Neural progenitor cell (in vitro differentiated cells): Measurements from ENCODE around the gene PHYHD1. TPM values are rescaled to one million over a fixed set of nuclear protein-coding genes. Genes with fewer than 3 reads are reported as not detected.

Source experiments
- DNase-seq: peaks from one replicate; pipeline ENCODE4 v3.0.0-alpha.2; 2016; ENCODE audit warnings: low spot score
- H2AFZ ChIP-seq: fragments of 200-600 bp; sonication (generic); replicated peaks from 2 replicates; pipeline ENCODE4 v1.6.1; 2016; ENCODE audit warnings: antibody characterized with exemption
- H3F3A ChIP-seq: fragments of 200-600 bp; sonication (generic); 2 replicates; pipeline ENCODE4 v1.6.1; 2016; ENCODE audit warnings: antibody characterized with exemption, low read depth
- H3K27ac ChIP-seq: fragments of 200-600 bp; sonication (generic); 2 replicates; pipeline ENCODE4 v1.5.1; 2016; ENCODE audit warnings: mild to moderate bottlenecking
- H3K27me3 ChIP-seq: fragments of 200-600 bp; sonication (generic); 2 replicates; pipeline ENCODE4 v1.6.1; 2016; ENCODE audit warnings: mild to moderate bottlenecking, moderate library complexity
- H3K36me3 ChIP-seq: fragments of 200-600 bp; sonication (generic); 2 replicates; pipeline ENCODE4 v1.5.1; 2016
- H3K4me1 ChIP-seq: fragments of 200-600 bp; sonication (generic); 2 replicates; pipeline ENCODE4 v1.6.1; 2016; ENCODE audit warnings: mixed run types
- H3K4me2 ChIP-seq: fragments of 200-600 bp; sonication (generic); 2 replicates; pipeline ENCODE4 v1.6.1; 2016
- H3K4me3 ChIP-seq: fragments of 200-600 bp; sonication (generic); 2 replicates; pipeline ENCODE4 v1.5.1; 2016
- H3K79me2 ChIP-seq: fragments of 200-600 bp; sonication (generic); 2 replicates; pipeline ENCODE4 v1.6.1; 2016; ENCODE audit warnings: low read depth
- H3K9ac ChIP-seq: fragments of 200-600 bp; sonication (generic); 2 replicates; pipeline ENCODE4 v1.6.1; 2016
- H3K9me3 ChIP-seq: fragments of 200-600 bp; sonication (generic); 2 replicates; pipeline ENCODE4 v1.5.1; 2016; ENCODE audit warnings: low read depth
- H4K20me1 ChIP-seq: fragments of 200-600 bp; sonication (generic); 2 replicates; pipeline ENCODE4 v1.6.1; 2016; ENCODE audit warnings: low read depth
- H3K27ac Mint-ChIP-seq: 3 replicates; pipeline ENCODE4 v1.8.0; 2021; ENCODE audit warnings: mixed read lengths
- H3K27me3 Mint-ChIP-seq: 2 replicates; pipeline ENCODE4 v1.8.0; 2022; ENCODE audit warnings: low read depth, mild to moderate bottlenecking, inconsistent platforms, moderate library complexity, mixed read lengths; ENCODE audit not compliant: insufficient read depth
- H3K36me3 Mint-ChIP-seq: 3 replicates; pipeline ENCODE4 v1.8.0; 2021; ENCODE audit warnings: mixed read lengths
- H3K4me1 Mint-ChIP-seq: 3 replicates; pipeline ENCODE4 v1.8.0; 2021; ENCODE audit warnings: mixed read lengths
- H3K4me3 Mint-ChIP-seq: 3 replicates; pipeline ENCODE4 v1.8.0; 2021; ENCODE audit warnings: mild to moderate bottlenecking, moderate library complexity, mixed read lengths
- H3K9me3 Mint-ChIP-seq: 3 replicates; pipeline ENCODE4 v1.8.0; 2020; ENCODE audit warnings: mixed read lengths
- EZH2 ChIP-seq: fragments of 200-600 bp; sonication (generic); IDR thresholded peaks from 2 replicates; pipeline ENCODE4 v1.6.1; 2017; ENCODE audit warnings: antibody characterized with exemption, mild to moderate bottlenecking, moderate library complexity
- EZH2phosphoT487 ChIP-seq: fragments of 200-600 bp; sonication (generic); IDR thresholded peaks from 2 replicates; pipeline ENCODE4 v1.6.1; 2017; ENCODE audit warnings: antibody characterized with exemption
- total RNA-seq: library from RNA; depleted of rRNA; stranded (reverse); fragments of >200 nt; gene quantifications from 2 replicates; pipeline ENCODE4 v1.2.3, GENCODE V29; 2015; ENCODE audit warnings: low replicate concordance
- TF ChIP-seq, protein P1 (sequence below): fragments of 200-600 bp; sonication (generic); IDR thresholded peaks from 2 replicates; pipeline ENCODE4 v1.5.1; 2017; ENCODE audit warnings: antibody characterized with exemption, mild to moderate bottlenecking

Gene PHYHD1
- total RNA-seq, 1 donor from 2014 or later, result 15.2 TPM

GRCh38 chr9:128913995-128914772 lies 6.6 kb upstream of the PHYHD1 start:
- Histone ChIP-seq H4K20me1 (peaks cover 32% of the 10 kb centered on the region), H3K36me3 (no peaks in the 10 kb centered on the region), H3K9me3 (no peaks in the 10 kb centered on the region), H3K4me1 (peaks cover 16% of the 10 kb centered on the region), H3K4me3 (no peak overlapping the region), H3F3A (no peaks in the 10 kb centered on the region), H3K79me2 (peaks cover 11% of the 10 kb centered on the region), H2AFZ (no peak overlapping the region), H3K27ac (no peak overlapping the region), H3K27me3 (no peaks in the 10 kb centered on the region), H3K9ac (no peak overlapping the region), H3K4me2 (no peak overlapping the region)
- peaks cover 17% of the 10 kb centered on the region for H3K36me3 Mint-ChIP-seq
- DNase-seq, result no peak
- H3K4me3 Mint-ChIP-seq, result no peak overlapping the region
- peaks cover 19% of the 10 kb centered on the region for H3K4me1 Mint-ChIP-seq
- TF ChIP-seq EZH2 (no peak), EZH2phosphoT487 (no peak)
- TF ChIP-seq, protein P1, sequence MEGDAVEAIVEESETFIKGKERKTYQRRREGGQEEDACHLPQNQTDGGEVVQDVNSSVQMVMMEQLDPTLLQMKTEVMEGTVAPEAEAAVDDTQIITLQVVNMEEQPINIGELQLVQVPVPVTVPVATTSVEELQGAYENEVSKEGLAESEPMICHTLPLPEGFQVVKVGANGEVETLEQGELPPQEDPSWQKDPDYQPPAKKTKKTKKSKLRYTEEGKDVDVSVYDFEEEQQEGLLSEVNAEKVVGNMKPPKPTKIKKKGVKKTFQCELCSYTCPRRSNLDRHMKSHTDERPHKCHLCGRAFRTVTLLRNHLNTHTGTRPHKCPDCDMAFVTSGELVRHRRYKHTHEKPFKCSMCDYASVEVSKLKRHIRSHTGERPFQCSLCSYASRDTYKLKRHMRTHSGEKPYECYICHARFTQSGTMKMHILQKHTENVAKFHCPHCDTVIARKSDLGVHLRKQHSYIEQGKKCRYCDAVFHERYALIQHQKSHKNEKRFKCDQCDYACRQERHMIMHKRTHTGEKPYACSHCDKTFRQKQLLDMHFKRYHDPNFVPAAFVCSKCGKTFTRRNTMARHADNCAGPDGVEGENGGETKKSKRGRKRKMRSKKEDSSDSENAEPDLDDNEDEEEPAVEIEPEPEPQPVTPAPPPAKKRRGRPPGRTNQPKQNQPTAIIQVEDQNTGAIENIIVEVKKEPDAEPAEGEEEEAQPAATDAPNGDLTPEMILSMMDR, result no peak
- H3K27ac Mint-ChIP-seq, result no peak overlapping the region
- no peaks in the 10 kb centered on the region for H3K9me3 Mint-ChIP-seq
- peaks cover 4% of the 10 kb centered on the region for H3K27me3 Mint-ChIP-seq

- peaks cover 16% of the 10 kb centered on the region for H3K36me3 Mint-ChIP-seq
- peaks cover 23% of the 10 kb centered on the region for H3K4me1 Mint-ChIP-seq
- Histone ChIP-seq H3K4me2 (no peak overlapping the region), H4K20me1 (peaks cover 13% of the 10 kb centered on the region), H3K9me3 (no peaks in the 10 kb centered on the region), H3K27me3 (no peaks in the 10 kb centered on the region), H3K79me2 (peaks cover 11% of the 10 kb centered on the region), H3K36me3 (no peaks in the 10 kb centered on the region), H3K4me3 (no peak overlapping the region), H2AFZ (no peak overlapping the region), H3K9ac (no peak overlapping the region), H3K4me1 (peaks cover 15% of the 10 kb centered on the region), H3K27ac (no peak overlapping the region), H3F3A (peaks cover 7% of the 10 kb centered on the region)
- no peaks in the 10 kb centered on the region for H3K9me3 Mint-ChIP-seq
- H3K27me3 Mint-ChIP-seq, result peaks cover 6% of the 10 kb centered on the region
- no peak overlapping the region for H3K27ac Mint-ChIP-seq
- DNase-seq, result no peak
- TF ChIP-seq EZH2, result no peak
- no peak overlapping the region for H3K4me3 Mint-ChIP-seq
Measured at GRCh38 chr9:128916204-128916603, 4.6 kb upstream of the PHYHD1 start.

DNA sequence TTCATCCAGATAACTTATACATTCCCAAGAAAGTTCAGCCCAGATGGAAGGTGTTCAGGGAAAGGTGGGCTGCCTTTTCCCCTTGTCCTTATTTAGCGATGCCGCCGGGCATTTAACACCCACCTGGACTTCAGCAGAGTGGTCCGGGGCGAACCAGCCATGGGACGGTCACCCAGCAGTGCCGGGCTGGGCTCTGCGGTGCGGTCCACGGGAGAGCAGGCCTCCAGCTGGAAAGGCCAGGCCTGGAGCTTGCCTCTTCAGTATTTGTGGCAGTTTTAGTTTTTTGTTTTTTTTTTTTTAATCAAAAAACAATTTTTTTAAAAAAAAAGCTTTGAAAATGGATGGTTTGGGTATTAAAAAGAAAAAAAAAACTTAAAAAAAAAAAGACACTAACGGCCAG lies 4.0 kb upstream of the PHYHD1 start:
- H3K27me3 ChIP-seq, result no peaks in the 10 kb centered on the region
- no peak for TF ChIP-seq EZH2
- no peak for TF ChIP-seq EZH2phosphoT487
- no peak overlapping the region for H3K4me2 ChIP-seq
- H3K4me3 ChIP-seq, result no peak overlapping the region
- no peak overlapping the region for H3K27ac ChIP-seq
- Mint-ChIP-seq H3K27me3 (peaks cover 6% of the 10 kb centered on the region), H3K36me3 (peaks cover 16% of the 10 kb centered on the region), H3K4me1 (peaks cover 24% of the 10 kb centered on the region), H3K27ac (no peak overlapping the region), H3K9me3 (no peaks in the 10 kb centered on the region), H3K4me3 (no peak overlapping the region)
- H3F3A ChIP-seq, result peaks cover 13% of the 10 kb centered on the region
- H3K36me3 ChIP-seq, result no peaks in the 10 kb centered on the region
- no peak overlapping the region for H2AFZ ChIP-seq
- H3K79me2 ChIP-seq, result peaks cover 11% of the 10 kb centered on the region
- peaks cover 8% of the 10 kb centered on the region for H4K20me1 ChIP-seq
- H3K4me1 ChIP-seq, result peaks cover 15% of the 10 kb centered on the region
- no peak for DNase-seq
- H3K9ac ChIP-seq, result no peak overlapping the region
- no peaks in the 10 kb centered on the region for H3K9me3 ChIP-seq

GRCh38 chr9:128917151-128917849 lies 3.5 kb upstream of the PHYHD1 start:
- H3K27me3 ChIP-seq, result no peaks in the 10 kb centered on the region
- H3F3A ChIP-seq, result peaks cover 18% of the 10 kb centered on the region
- Mint-ChIP-seq H3K27ac (no peak overlapping the region), H3K27me3 (peaks cover 6% of the 10 kb centered on the region), H3K4me1 (peaks cover 25% of the 10 kb centered on the region), H3K4me3 (no peak overlapping the region), H3K9me3 (no peaks in the 10 kb centered on the region), H3K36me3 (peaks cover 16% of the 10 kb centered on the region)
- no peak overlapping the region for H3K27ac ChIP-seq
- H3K9me3 ChIP-seq, result no peaks in the 10 kb centered on the region
- H3K4me1 ChIP-seq, result peaks cover 11% of the 10 kb centered on the region
- no peak overlapping the region for H3K4me2 ChIP-seq
- H4K20me1 ChIP-seq, result peaks cover 7% of the 10 kb centered on the region
- no peaks in the 10 kb centered on the region for H3K36me3 ChIP-seq
- peaks cover 11% of the 10 kb centered on the region for H3K79me2 ChIP-seq
- TF ChIP-seq EZH2 (no peak), EZH2phosphoT487 (no peak)
- TF ChIP-seq, protein P1, result no peak
- no peak overlapping the region for H3K9ac ChIP-seq
- no peak overlapping the region for H3K4me3 ChIP-seq
- no peak for DNase-seq
- no peak overlapping the region for H2AFZ ChIP-seq
